OCI-LY3 (cell line): ENCODE measurements around the gene RNF123.

Experiments
- EZH2phosphoT487 ChIP-seq: fragments of 200-600 bp; shearing (Covaris generic); IDR thresholded peaks from 2 replicates; pipeline ENCODE4 v1.6.1; 2018; ENCODE audit warnings: antibody characterized with exemption, mixed run types, low read depth
- TF ChIP-seq, protein P1 (sequence below): fragments of 200-600, 300-600 bp; sonication (generic); IDR thresholded peaks from 2 replicates; pipeline ENCODE4 v1.5.1; 2014; ENCODE audit warnings: antibody characterized with exemption, low read length, low read depth

DNA sequence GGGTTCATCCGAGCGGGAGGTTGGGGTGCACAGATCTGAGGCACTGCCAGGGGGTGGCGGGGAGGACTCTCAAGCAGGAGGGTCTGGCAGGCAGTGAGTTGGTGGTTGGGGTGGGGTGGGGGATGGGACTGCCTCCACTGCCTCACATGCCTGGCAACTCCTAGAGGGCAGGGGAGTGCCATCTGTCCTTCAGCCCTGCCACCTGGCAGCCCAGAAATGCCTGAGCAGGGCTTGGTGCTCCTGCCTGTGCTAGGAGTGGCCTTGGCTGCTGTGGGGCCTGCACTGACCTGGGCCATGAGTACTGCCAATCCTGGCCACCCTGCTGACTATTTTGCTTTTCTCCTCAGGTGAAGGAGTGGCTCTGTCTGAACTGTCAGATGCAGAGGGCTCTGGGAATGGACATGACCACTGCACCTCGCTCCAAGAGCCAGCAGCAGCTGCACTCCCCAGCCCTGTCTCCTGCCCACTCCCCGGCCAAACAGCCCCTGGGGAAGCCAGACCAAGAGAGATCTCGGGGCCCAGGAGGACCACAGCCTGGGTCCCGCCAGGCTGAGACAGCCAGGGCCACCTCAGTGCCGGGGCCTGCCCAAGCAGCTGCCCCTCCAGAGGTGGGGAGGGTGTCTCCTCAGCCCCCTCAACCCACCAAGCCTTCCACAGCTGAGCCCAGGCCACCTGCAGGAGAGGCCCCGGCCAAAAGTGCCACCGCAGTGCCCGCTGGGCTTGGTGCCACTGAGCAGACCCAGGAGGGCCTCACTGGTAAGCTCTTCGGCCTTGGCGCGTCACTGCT, 47.2 kb upstream of the RNF123 start:
- TF ChIP-seq, protein P1, sequence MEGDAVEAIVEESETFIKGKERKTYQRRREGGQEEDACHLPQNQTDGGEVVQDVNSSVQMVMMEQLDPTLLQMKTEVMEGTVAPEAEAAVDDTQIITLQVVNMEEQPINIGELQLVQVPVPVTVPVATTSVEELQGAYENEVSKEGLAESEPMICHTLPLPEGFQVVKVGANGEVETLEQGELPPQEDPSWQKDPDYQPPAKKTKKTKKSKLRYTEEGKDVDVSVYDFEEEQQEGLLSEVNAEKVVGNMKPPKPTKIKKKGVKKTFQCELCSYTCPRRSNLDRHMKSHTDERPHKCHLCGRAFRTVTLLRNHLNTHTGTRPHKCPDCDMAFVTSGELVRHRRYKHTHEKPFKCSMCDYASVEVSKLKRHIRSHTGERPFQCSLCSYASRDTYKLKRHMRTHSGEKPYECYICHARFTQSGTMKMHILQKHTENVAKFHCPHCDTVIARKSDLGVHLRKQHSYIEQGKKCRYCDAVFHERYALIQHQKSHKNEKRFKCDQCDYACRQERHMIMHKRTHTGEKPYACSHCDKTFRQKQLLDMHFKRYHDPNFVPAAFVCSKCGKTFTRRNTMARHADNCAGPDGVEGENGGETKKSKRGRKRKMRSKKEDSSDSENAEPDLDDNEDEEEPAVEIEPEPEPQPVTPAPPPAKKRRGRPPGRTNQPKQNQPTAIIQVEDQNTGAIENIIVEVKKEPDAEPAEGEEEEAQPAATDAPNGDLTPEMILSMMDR, result no peak
- no peak for TF ChIP-seq EZH2phosphoT487
